ENCODE results near the gene PRKCA.
A peak's percentile ranks its signal among the peaks of the same experiment; 100 is the strongest.
"Not testable (repeated sequence)": the region's sequence is repeated elsewhere in the genome, so short reads cannot be mapped to it uniquely, and the experiment has no call there.

PRKCA gene

DNA sequence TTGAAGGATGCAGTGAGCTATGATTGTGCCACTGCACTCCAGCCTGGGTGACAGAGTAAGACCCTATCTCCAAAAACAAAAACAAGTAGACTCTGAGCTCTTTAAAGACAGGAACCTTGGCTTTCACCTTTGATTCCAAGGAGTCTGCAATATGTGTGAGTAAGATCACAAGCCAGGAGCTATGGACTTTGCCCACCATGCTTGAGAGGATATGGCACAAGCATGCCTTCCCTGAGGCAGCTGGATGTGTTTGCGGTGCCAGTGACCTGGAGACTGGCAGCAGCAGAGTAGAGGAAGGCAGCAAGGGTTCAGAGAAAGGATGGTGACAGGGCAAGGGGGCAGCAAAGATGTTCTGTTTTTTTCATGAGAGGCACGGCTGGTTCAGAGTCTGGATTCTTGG is 14.5 kb upstream of the PRKCA start:
- H3K4me3 ChIP-seq (replicated peaks; ENCODE audit: low read depth, low read length) = no peak overlapping the region
- TF ChIP-seq, protein P1, sequence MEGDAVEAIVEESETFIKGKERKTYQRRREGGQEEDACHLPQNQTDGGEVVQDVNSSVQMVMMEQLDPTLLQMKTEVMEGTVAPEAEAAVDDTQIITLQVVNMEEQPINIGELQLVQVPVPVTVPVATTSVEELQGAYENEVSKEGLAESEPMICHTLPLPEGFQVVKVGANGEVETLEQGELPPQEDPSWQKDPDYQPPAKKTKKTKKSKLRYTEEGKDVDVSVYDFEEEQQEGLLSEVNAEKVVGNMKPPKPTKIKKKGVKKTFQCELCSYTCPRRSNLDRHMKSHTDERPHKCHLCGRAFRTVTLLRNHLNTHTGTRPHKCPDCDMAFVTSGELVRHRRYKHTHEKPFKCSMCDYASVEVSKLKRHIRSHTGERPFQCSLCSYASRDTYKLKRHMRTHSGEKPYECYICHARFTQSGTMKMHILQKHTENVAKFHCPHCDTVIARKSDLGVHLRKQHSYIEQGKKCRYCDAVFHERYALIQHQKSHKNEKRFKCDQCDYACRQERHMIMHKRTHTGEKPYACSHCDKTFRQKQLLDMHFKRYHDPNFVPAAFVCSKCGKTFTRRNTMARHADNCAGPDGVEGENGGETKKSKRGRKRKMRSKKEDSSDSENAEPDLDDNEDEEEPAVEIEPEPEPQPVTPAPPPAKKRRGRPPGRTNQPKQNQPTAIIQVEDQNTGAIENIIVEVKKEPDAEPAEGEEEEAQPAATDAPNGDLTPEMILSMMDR (IDR thresholded peaks at IDR 0.05; ENCODE audit: low read length, missing control alignments) = no peak
- DNase-seq (ENCODE audit: low read depth) = no peak

DNA sequence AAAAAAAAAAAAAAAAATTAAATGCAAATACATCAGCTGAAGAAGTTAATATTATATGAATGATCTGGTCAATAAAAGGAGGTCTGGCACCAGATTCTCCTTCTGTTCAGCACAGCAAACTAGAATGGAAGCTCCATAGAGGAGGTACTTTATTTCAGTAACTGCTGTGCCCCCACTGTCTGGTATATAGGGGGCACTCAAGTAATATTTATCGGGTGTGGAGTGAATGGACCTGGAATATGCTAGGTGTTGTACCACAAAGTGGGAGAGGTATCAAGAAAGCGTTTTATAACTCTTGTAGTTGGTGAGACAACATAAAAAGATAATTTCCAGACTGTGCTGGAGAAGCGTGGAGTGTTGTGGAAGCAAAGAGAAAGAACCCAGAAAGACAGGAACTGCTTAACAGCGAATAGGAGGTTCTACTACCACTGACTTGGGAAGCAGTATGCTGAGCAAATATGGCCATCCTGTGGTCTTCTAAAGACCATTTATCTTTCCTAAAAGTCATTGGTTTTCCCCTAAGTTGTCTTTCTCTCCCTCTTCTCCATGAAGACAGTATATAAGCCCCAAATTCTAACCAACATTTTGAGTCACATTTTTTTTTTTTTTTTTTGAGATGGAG is 12.2 kb upstream of the PRKCA start:
- no peak for DNase-seq (ENCODE audit: low read depth)
- no peak overlapping the region for H3K4me3 ChIP-seq (replicated peaks; ENCODE audit: low read depth, low read length)
- TF ChIP-seq, protein P1 (IDR thresholded peaks at IDR 0.05; ENCODE audit: low read length, missing control alignments) = peak; percentile 27

DNA sequence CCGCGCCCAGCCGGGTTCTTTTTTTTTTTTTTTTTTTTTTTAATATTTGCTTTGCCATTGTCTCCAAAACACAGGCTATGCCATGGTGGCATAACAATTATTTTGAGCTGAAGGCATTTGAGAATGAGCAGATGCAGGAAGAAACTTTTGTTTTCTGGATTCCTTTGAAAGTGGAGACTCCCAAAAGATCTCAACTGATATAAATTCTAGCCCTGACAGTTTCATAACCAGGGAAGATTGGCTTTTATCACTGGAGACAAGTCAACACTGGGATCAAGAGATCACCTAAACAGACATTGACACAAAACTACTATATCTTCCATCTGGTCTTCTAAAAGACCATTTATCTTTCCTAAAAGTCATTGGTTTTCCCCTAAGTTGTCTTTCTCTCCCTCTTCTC is 10.1 kb upstream of the PRKCA start:
- no peak overlapping the region for H3K4me3 ChIP-seq (replicated peaks; ENCODE audit: low read depth, low read length)
- no peak for DNase-seq (ENCODE audit: low read depth)
- TF ChIP-seq, protein P1 (IDR thresholded peaks at IDR 0.05; ENCODE audit: low read length, missing control alignments) = no peak

DNA sequence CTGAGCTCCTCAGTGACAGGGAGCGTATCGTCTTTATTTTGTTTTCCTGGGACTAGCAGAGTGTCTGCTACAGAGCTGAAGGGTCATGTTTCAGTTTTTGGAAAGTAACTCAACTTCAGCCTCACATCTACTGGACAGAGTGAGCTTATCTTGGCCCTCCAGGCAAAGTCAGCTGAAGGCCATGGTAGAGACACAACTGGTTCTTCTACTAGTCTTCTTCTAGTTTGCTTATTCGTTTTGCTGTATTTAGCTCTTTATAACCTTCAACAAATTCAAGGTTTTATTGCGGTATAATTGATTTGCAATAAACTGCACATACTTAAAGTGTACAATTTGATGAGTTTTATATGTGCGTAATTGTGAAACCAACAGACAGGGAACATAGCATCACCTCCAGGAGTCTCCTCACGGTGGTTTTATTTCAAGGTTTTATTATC is 6.1 kb upstream of the PRKCA start:
- TF ChIP-seq, protein P1 (IDR thresholded peaks at IDR 0.05; ENCODE audit: low read length, missing control alignments) = no peak
- H3K4me3 ChIP-seq (replicated peaks; ENCODE audit: low read depth, low read length) = no peak overlapping the region
- DNase-seq (ENCODE audit: low read depth) = no peak

DNA sequence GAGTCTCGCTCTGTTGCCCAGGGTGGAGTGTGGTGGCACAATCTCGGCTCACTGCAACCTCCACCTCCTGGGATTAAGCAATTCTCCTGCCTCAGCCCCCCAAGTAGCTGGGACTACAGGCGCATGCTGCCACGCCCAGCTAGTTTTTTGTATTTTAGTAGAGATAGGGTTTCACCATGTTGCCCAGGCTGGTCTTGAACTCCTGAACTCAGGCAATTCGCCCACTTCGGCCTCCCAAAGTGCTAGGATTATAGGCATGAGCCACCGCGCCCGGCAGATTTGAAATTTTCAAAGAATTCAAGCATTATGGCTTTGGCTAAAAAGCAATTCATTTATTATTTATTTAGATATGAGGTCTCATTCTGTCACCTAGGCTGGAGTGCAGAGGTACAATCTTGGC is 5.0 kb upstream of the PRKCA start:
- not testable (repeated sequence) for DNase-seq (ENCODE audit: low read depth); H3K4me3 ChIP-seq (replicated peaks; ENCODE audit: low read depth, low read length)

DNA sequence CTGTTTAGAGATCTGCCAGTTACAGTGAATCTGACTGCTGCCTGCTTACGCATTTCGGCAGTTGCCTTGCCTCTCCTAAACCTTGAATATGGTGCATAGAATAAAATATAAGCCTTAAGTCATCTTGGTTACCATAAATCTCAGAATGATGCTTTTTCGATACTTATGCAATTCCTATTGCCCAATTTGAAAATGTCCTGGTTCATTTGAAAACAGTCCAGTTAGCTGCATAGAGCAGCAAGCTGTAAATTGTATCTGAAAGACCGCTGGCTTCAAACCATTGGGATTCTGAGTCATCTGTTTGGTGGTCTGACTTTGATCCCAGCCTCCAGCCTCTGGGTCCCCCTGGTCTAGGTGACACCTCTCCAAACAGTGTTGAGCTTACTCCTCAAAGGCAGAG is 2.7 kb upstream of the PRKCA start:
- TF ChIP-seq, protein P1 (IDR thresholded peaks at IDR 0.05; ENCODE audit: low read length, missing control alignments) = no peak
- DNase-seq (ENCODE audit: low read depth) = peak; percentile 36
- no peak overlapping the region for H3K4me3 ChIP-seq (replicated peaks; ENCODE audit: low read depth, low read length)

DNA sequence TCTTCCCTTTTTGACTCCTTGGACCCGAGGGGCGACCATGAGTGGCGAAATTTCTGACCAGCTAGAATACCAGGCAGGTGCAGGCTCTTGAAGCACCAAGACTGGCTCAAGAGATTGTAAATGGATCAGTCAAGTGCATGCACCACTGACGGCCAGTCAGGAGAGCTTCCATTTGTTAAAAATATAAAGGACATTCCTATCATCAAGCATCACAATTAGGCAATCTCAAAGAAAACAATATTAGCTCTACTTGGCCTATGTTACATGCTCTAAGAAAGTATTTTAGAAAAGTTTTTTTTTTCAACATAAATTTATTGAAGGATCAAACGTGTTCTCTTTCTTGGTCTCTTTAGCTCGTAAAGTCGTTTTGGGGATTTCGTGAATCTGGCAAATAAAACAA is 1.5 kb upstream of the PRKCA start:
- DNase-seq (ENCODE audit: low read depth) = peak; percentile 27
- TF ChIP-seq, protein P1 (IDR thresholded peaks at IDR 0.05; ENCODE audit: low read length, missing control alignments) = no peak
- no peak overlapping the region for H3K4me3 ChIP-seq (replicated peaks; ENCODE audit: low read depth, low read length)
